ENCODE measurements around the gene HSPBAP1. TPM values are rescaled to one million over a fixed set of nuclear protein-coding genes. Genes with fewer than 3 reads are reported as not detected.
"Not testable (repeated sequence)": the region's sequence is repeated elsewhere in the genome, so short reads cannot be mapped to it uniquely, and the experiment has no call there.

Gene HSPBAP1
- total and polyA plus RNA-seq, 9 donors, result 5.3 to 12.8 (median 9.3) TPM

- intact Hi-C loops (cut with DNase I), result no loop called here
- H3K4me3 ChIP-seq, result no peak overlapping the region
- no peaks in the 10 kb centered on the region for H3K9me3 ChIP-seq
- H3K4me1 ChIP-seq (ENCODE audit: insufficient read depth), result no peaks in the 10 kb centered on the region
- WGBS, 3 donors, result 87 to 96% (median 91%) methylated on average over 4 of the region's 4 CpGs
- H3K36me3 ChIP-seq, result no peaks in the 10 kb centered on the region
- TF ChIP-seq POLR2A (IDR thresholded peaks at IDR 0.05) (no peak), CTCF (IDR thresholded peaks at IDR 0.05) (no peak), EP300 (IDR thresholded peaks at IDR 0.05) (no peak)
- no peak for DNase-seq
- H3K27me3 ChIP-seq, result no peaks in the 10 kb centered on the region
- no peak overlapping the region for H3K27ac ChIP-seq
Measured at GRCh38 chr3:122745369-122746021, 48.1 kb downstream of the HSPBAP1 start.

GRCh38 chr3:122743581-122744120 lies 50.0 kb downstream of the HSPBAP1 start:
- WGBS, 3 donors, result 89 to 91% (median 90%) methylated on average over 4 of the region's 4 CpGs
- no peak for TF ChIP-seq CTCF (IDR thresholded peaks at IDR 0.05)
- TF ChIP-seq POLR2A (IDR thresholded peaks at IDR 0.05), result no peak
- no peak for TF ChIP-seq EP300 (IDR thresholded peaks at IDR 0.05)
- Histone ChIP-seq H3K9me3 (no peaks in the 10 kb centered on the region), H3K27me3 (no peaks in the 10 kb centered on the region), H3K36me3 (no peaks in the 10 kb centered on the region), H3K4me1 (ENCODE audit: insufficient read depth) (no peaks in the 10 kb centered on the region), H3K4me3 (no peak overlapping the region), H3K27ac (no peak overlapping the region)
- intact Hi-C loops (cut with DNase I), result no loop called here
- no peak for DNase-seq

DNA sequence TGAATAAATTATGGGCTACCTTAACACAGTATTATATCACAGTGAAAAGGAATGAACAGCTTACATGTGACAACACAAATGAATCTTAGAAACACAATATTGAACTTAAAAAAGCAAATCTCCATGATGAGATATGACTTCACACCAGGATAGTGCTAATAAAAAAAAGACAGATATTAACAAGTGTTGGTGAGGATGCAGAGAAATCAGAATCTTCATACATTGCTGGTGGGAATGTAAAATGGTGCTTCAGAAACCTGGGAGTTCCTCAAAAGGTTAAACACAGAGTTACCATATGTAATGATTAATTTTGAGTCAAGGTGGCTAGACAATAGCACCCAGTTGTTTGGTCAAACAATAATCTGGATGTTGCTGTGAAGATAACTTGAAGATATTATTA lies 51.4 kb downstream of the HSPBAP1 start:
- TF ChIP-seq POLR2A (IDR thresholded peaks at IDR 0.05) (no peak), CTCF (IDR thresholded peaks at IDR 0.05) (no peak), EP300 (IDR thresholded peaks at IDR 0.05) (no peak)
- intact Hi-C loops (cut with DNase I), result no loop called here
- Histone ChIP-seq H3K9me3 (no peaks in the 10 kb centered on the region), H3K4me3 (no peak overlapping the region), H3K36me3 (no peaks in the 10 kb centered on the region), H3K27me3 (no peaks in the 10 kb centered on the region), H3K27ac (no peak overlapping the region), H3K4me1 (ENCODE audit: insufficient read depth) (no peaks in the 10 kb centered on the region)
- no peak for DNase-seq

- Histone ChIP-seq H3K36me3 (no peaks in the 10 kb centered on the region), H3K27me3 (no peaks in the 10 kb centered on the region), H3K4me3 (no peak overlapping the region), H3K27ac (no peak overlapping the region), H3K4me1 (ENCODE audit: insufficient read depth) (no peaks in the 10 kb centered on the region), H3K9me3 (no peaks in the 10 kb centered on the region)
- TF ChIP-seq POLR2A (IDR thresholded peaks at IDR 0.05), result no peak
- TF ChIP-seq CTCF (IDR thresholded peaks at IDR 0.05), result no peak
- TF ChIP-seq EP300 (IDR thresholded peaks at IDR 0.05), result no peak
- 80 to 91% (median 90%) methylated on average over 3 of the region's 3 CpGs for WGBS, 3 donors
- no peak for DNase-seq
- intact Hi-C loops (cut with DNase I), result no loop called here
Measured at GRCh38 chr3:122739172-122739571, 54.5 kb downstream of the HSPBAP1 start.

DNA sequence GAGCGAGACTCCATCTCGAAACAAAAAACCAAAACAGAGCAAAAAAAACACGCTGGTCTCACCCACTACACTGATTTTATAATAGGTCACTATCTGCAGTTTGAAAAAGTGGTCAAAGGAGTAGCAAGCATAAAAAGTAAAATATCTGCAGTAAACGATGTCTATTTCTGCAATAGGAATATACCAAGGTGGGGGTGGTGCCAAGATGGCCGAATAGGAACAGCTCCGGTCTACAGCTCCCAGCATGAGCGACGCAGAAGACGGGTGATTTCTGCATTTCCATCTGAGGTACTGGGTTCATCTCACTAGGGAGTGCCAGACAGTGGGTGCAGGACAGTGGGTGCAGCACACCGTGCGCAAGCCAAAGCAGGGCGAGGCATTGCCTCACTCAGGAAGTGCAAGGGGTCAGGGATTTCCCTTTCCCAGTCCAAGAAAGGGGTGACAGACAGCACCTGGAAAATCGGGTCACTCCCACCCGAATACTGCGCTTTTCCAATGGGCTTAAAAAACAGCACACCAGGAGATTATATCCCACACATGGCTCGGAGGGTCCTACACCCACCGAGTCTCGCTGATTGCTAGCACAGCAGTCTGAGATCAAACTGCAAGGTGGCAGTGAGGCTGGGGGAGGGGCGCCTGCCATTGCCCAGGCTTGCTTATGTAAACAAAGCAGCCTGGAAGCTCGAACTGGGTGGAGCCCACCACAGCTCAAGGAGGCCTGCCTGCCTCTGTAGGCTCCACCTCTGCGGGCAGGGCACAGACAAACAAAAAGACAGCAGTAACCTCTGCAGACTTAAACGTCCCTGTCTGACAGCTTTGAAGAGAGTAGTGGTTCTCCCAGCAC lies 60.7 kb downstream of the HSPBAP1 start:
- H3K27ac ChIP-seq; H3K9me3 ChIP-seq; H3K27me3 ChIP-seq; H3K4me3 ChIP-seq; DNase-seq; intact Hi-C loops (cut with DNase I); H3K36me3 ChIP-seq; H3K4me1 ChIP-seq (ENCODE audit: insufficient read depth): not testable (repeated sequence)
- 94 to 96% (median 96%) methylated on average over 21 to 22 of the region's 22 CpGs for whole genome bisulfite sequencing, 3 donors

Measured in ovary (tissue), 9 donors.